CD4-positive, alpha-beta T cell treated with Interleukin-17A for 4 hours (primary cell): ENCODE results near the gene EPB42.
A peak's percentile ranks its signal among the peaks of the same experiment; 100 is the strongest.
"Not testable (repeated sequence)": the region's sequence is repeated elsewhere in the genome, so short reads cannot be mapped to it uniquely, and the experiment has no call there.

Experiments
- DNase-seq: peaks from one replicate; pipeline ENCODE4 v3.0.0-alpha.2; 2020; ENCODE audit warnings: mixed read lengths

The EPB42 gene

GRCh38 chr15:43184407-43185124 is 36.3 kb downstream of the EPB42 start:
- peak; percentile 8 for DNase-seq

DNA sequence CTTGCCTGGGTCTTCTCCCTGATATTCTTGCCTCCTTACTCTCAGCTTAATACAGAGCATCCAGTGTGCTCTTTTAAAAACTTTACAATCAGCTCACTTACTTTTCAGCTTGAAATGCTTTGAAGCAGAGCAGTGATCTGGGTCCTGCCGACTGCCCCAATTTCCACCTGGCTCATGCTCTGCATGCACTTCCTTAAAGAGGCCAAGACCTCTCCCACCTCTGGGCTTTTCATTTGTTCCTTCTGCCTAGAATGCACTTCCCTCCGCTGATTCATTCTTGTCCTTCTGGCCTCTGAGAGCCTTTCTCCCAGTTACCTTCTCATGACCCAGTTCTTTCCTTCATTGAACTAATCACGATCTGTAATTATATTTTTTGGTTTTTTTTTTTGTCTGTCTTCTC is 37.5 kb downstream of the EPB42 start:
- DNase-seq: no peak

- DNase-seq: not testable (repeated sequence)
These were observed 43.7 kb downstream of the EPB42 start for GRCh38 chr15:43177147-43177546.

GRCh38 chr15:43175656-43176309 is 45.0 kb downstream of the EPB42 start:
- not testable (repeated sequence) for DNase-seq

- no peak for DNase-seq
These were observed 50.9 kb downstream of the EPB42 start for GRCh38 chr15:43169888-43170287.

DNA sequence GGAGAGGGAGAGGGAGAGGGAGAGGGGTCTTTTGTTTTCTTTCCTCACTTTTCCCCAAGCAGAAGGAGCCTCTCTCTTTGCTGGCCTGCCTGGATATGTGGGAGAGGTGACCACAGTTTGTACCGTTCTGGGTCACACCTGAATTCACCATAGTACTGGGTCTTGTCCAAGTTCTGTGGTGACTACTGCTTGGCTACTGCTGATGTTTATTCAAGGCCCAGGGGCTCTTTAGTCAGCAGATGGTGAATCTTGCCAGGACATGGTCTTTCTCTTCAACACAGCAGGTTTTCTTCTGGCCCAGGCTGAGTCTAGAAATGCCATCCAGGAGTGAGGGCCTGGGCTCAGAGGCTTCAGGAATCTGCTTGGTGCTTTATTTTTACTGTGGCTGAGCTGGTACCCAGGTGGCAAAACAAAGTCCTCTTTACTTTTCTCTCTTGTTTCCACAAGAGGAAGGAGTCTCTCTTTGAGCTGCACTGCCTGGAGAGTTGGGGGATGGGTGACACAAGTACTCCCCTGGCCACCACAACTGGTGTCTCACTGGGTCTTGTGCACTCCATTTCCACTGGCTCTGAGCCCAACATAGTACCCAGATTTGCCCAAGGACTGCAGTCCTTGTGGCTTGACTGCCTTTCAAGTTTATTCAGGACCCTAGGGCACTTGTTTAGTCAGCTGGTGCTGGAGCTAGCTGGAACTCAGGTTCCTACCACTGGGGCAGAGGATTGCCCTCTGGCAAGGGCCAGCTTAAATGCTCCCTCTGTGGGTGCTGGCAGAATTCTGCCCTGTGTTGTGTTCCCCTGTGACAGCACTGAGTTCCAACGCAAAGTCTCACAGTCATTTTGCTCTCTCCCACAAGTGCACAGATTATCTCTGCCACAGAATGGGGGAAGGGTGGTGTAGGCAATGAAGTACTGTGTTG is 52.4 kb downstream of the EPB42 start:
- DNase-seq: no peak

DNA sequence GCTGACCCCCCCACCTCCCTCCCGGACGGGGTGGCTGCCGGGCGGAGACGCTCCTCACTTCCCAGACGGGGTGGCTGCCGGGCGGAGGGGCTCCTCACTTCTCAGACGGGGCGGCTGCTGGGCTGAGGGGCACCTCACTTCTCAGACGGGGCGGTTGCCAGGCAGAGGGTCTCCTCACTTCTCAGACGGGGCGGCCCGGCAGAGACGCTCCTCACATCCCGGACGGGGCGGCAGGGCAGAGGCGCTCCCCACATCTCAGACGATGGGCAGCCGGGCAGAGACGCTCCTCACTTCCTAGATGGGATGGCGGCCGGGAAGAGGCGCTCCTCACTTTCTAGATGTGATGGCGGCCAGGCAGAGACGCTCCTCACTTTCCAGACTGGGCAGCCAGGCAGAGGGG is 53.6 kb downstream of the EPB42 start:
- not testable (repeated sequence) for DNase-seq

- DNase-seq: no peak
These were observed 55.0 kb downstream of the EPB42 start for GRCh38 chr15:43165801-43166325.

GRCh38 chr15:43153269-43153668 is 67.5 kb downstream of the EPB42 start:
- no peak for DNase-seq

GRCh38 chr15:43151688-43152087 is 69.1 kb downstream of the EPB42 start:
- DNase-seq: no peak

DNA sequence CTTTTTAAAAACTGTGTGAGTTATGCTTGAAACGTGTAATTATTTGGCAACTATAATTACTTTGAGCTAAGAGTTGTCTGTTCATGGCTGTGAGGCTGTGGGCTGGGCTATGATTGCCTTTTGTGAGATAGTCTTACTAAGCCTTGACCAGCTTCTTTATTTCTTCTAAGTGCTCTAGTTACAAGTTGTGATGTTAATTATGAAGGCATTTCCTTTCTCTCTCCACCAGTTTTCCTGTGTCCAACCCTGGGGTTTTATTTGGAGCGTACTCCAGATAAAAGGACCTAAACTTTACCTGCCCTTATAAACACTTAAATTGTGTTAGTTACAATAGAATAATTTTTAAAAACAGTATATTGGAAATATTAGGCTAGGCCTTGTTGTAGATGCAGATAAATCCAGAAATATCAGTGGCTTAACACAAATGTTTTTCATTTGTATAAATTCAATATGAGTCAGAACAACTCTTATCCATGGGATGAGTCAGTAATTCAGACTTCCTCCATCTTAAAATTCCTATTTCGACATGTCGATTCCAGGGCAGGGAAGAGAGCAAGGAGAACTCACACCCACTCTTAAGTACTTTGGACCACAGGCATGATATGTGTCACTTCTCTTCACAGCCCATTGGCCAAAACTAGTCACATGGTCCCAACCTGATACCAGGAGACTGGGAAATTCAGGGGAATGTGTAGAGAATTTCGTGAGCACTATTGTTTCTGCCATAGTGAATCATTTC is 70.5 kb downstream of the EPB42 start:
- no peak for DNase-seq
